HG02642 (cell line): Measurements from ENCODE around the gene PIP4P1.
A peak's percentile ranks its signal among the peaks of the same experiment; 100 is the strongest.
"Not testable (repeated sequence)": the region's sequence is repeated elsewhere in the genome, so short reads cannot be mapped to it uniquely, and the experiment has no call there.

ENCODE experiments used
- ATAC-seq: cut with Tn5 transposase; IDR thresholded peaks from one replicate; pipeline ENCODE4 v1.9.1; 2021; ENCODE audit warnings: mild to moderate bottlenecking; ENCODE audit not compliant: unreplicated experiment, poor library complexity

The PIP4P1 gene

GRCh38 chr14:20461225-20462141, at the start of gene PIP4P1:
PIP4P1 (minus strand) TSS chr14:20461434; CDS start chr14:20461325, 109 bp downstream.
- ATAC-seq = peak; percentile 94

DNA sequence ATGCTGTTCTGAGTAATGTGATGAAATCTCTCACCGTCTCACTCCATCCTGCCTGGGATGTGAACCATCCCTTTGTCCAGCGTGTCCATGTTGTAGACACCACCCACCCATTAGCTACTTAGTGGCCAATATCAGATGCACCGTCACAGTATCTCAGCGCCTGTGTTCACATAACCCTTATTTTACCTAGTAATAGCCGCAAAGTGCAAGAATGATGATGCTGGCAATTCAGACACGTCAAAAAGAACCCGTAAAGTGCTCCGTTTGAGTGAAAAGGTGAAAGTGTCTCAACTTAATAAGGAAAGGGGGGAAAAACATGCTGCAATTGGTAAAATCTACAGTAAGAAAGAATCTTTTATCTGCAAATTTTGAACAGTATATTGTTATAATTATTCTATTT, 47.1 kb upstream of the PIP4P1 start:
- no peak for ATAC-seq

GRCh38 chr14:20507537-20507936, 46.3 kb upstream of the PIP4P1 start:
- ATAC-seq = not testable (repeated sequence)

DNA sequence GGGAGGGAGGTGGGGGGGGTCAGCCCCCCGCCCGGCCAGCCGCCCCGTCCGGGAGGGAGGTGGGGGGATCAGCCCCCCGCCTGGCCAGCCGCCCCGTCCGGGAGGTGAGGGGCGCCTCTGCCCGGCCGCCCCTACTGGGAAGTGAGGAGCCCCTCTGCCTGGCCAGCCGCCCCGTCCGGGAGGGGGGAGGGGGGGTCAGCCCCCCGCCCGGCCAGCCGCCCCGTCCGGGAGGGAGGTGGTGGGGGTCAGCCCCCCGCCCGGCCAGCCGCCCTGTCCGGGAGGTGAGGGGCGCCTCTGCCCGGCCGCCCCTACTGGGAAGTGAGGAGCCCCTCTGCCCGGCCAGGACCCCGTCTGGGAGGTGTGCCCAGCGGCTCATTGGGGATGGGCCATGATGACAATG, 45.5 kb upstream of the PIP4P1 start:
- ATAC-seq = not testable (repeated sequence)

- not testable (repeated sequence) for ATAC-seq
Observed at GRCh38 chr14:20506276-20506675, 45.0 kb upstream of the PIP4P1 start.

DNA sequence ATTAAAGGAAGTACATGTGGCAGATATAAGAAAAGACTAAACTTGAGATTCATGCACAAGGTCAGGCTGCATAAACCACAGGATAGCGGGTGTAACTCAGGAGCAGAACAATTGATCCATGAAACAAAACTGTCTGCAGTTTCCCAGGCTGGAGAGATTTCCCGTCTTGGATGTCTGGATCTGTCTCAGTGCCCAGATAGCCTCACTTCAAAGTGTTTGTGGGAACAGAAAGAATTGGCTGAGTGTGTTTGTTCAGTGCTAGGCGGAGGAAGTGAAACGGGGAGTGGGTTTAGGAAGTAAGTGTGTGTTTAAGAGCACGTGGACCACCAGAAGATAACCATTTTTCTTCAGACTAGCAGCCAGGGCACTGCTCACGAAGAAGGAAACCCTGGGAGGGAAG, 42.7 kb upstream of the PIP4P1 start:
- no peak for ATAC-seq

DNA sequence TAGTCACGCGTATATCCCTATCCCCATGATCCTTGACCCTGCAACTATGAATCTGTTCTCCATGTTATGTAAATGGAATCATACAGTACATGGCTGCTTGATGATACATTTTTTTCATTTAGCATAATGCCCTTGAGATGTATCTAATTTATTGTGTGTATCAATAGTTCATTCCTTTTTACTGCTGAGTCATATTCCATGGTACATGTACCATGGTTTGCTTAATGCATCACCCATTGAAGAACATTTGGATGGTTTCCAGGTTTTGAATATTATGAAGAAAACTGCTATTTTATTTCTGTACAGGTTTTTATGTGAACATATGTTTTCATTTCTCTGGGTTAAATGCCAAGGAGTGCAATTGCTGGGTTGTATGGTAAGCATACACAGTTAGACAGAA, 40.1 kb upstream of the PIP4P1 start:
- no peak for ATAC-seq

- no peak for ATAC-seq
Observed at GRCh38 chr14:20499881-20500280, 38.6 kb upstream of the PIP4P1 start.

DNA sequence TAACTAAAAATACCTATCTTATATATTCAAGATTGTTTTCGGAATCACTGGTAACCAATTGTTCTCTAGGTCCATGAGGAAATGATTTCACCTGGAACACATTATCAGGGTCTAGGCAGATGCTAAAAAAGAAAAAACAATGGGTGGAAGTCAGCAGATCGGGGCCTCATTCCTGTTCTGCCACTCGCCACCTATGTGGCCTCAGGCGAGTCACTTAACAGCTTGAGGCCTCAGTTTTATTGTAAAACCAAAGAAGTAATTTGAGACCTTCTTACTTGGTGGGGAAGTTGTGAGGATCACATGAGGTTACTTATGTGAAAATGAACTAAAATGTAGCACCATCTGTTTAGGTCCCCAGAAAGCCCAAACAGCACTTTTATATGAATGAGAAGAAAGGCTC, 37.9 kb upstream of the PIP4P1 start:
- no peak for ATAC-seq

GRCh38 chr14:20498622-20499021, 37.4 kb upstream of the PIP4P1 start:
- no peak for ATAC-seq

DNA sequence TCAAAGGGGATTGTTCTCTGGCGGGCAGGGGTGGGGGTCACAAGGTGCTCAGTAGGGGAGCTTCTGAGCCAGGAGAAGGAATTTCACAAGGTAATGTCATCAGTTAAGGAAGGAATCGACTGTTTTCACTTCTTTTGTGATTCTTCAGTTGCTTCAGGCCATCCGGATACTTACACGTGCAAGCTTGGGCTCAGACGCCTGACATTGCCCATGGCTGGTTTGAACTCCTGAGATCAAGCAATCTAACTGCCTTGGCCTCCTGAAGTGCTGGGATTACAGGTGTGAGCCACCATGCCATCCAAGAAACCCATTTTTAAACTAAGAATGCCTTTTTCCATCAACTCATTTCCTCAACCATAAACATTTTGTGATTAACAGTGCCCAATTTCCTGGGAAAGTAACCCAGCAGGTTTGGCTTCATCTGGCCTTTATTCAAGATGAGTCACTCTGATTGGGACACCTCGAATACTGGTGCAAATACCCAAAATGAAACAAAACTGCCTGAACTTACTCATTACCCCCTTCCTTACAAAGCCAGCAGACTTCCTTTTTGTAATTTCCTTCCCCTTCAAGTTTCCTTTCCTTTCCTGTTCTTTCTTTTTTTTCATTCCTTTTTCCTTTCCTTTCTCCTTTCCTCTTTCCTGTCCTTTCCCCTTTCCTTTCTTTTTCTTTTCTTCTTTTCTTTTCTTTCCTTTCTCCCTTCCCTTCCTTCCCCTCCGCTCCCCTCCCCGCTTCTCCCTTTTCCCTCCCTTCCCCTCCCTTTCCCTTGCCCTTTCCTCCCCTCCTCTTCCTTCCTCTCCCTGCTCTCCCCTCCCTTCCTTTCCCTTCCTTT, 33.9 kb upstream of the PIP4P1 start:
- no peak for ATAC-seq

GRCh38 chr14:20493634-20494033, 32.4 kb upstream of the PIP4P1 start:
- no peak for ATAC-seq

GRCh38 chr14:20492486-20492885, 31.3 kb upstream of the PIP4P1 start:
- ATAC-seq = no peak

DNA sequence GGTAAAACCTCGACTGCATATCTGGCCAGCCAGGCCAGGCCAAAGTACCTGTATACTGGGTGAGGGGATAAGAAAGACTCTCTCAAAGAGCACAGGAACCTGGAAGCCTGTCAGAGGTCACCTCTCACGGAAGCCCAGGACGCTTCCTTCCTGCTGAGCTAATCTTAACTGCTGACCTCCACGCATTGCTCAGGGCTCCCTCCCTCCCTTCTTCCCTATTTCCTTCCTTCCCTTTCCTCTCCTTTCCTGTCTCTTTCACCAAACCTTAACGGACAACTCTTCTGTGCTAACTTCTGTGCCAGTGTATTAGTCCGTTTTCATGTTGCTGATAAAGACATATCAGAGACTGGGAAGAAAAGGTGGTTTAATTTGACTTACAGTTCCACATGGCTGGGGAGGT, 29.3 kb upstream of the PIP4P1 start:
- ATAC-seq = no peak

DNA sequence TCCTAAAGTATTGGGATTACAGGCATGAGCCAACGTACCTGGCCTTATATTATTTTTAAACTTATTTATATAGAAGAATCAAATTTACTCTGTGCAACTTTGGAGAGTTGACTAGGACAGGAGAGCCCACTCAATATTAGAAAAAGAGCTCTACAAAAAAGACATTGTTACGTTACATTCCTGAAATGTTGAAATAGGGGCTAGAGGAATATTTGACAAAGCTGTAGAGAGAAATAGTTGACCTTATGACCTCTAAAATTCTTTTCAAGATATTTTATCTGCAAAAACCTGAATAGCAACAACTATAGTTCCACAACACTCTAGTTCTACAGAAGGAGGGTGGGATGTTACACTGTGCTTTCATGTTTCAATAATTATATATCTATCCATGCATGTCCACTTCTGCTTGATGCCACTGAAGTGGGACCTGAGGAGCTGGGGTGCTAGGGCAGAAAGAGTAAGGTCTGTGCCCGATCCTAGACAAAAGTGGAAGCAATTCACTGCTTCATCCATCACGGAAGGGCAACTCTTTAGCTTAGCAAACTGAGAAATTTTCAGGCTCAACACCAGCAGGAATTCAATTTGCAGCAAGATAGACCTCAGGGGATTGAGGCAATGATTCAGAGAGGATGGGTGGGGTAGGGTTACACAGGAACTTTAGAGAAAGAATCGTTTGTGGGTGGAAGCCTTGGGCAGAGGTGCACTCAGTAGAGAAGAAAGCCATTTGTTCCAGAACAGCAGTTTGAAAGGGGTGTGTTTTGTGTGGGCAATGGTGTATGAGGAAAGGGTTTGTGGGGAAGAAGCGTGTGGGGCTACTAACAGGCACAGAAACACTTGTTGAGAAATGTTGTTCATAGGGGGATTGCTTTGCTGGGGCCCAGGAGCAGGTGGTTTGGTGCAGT, 28.1 kb upstream of the PIP4P1 start:
- ATAC-seq = peak; percentile 32

GRCh38 chr14:20487396-20487725, 26.1 kb upstream of the PIP4P1 start:
- no peak for ATAC-seq

DNA sequence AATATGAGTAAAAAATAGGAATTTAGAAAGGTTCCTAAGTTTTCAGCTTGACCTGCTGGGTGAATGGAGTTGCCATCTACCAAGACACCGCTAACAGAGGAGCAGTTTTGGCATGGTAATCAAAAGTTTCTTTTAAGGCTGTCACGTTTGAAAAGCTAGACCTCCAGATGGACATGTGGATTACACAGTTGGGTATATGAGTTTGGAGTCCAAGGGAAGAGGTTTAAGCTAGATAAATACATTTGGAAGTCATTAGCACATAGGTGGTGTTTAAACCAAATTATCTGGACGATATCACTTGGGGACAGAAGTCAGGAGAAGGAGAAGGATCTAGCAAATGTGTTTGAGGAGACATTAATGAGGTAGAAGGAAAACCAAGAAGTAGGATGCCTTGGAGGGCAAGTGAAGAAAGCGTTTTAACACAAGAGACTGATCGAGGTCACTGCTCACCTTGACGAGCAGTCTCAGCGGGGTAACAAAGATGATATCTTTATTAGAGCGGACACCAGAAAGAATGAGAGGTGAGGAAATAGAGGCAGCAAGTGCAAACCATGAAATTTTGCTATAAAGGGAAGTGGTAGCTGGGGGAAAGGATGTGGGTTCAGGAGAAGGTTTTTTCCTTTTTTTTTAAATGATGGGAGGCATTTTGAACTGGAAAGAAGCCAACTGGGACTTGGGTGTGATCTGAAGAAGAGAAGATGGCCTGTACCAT, 25.6 kb upstream of the PIP4P1 start:
- no peak for ATAC-seq

DNA sequence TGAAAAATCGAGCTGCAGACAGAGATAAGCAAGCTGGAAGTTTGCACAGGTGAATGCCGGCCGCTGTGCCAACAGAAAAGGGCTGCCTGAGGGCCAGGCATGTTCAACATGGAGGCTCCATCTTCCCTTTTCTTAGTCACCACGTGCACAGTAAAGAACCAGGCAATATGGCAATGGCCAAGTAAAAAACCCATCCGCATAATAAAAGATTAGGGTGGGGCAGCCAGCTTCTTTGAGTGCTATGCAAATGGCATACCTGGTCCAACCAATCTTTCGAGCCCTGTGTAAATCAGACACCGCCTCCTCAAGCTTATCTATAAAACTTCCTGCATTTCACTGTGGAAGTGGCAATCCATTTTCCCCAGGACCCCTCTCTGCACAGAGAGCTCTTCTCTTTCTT, 24.7 kb upstream of the PIP4P1 start:
- no peak for ATAC-seq

DNA sequence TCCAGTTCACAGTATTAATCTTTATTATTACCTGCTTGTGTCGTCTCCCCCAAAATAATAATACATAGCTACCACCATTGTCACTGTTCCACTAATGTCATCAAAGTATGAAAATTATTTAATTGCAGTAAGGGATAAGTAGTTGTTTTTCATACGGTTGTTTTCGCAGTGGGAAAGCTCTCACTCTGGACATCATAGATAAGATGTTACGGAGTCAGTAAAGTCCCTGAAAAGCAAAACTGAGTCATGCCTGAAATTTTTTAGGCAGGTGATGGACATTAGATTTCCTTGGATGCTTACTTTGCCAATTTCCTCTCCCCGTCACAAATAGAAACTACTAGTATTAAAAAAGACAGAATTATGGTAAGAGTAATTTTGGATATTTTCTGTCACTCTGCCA, 21.1 kb upstream of the PIP4P1 start:
- no peak for ATAC-seq

DNA sequence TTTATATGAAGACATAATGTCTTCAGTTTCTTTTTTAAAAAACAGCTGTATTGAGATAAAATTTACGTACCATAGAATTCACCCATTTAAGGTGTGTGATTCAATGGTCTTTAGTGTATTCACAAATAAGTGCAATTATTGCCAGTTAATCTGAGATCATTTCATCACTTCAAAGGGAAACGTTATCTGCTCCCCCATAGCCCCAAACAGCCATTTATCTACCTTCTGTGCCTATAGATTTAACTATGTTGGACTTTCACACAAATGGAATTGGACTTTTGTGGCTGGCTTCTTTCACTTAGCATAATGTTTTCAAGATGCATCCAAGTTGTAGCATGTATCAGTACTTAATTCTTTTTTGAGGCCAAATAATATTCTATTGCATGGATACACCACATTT, 17.7 kb upstream of the PIP4P1 start:
- no peak for ATAC-seq
